ENCODE measurements around the gene KANK2.

- no peak for TF ChIP-seq CTCF (IDR thresholded peaks at IDR 0.05)
- TF ChIP-seq POLR2AphosphoS5 (IDR thresholded peaks at IDR 0.05; ENCODE audit: insufficient read depth in 1 of 2, low read depth in 1 of 2), result no peak
These were observed 7.6 kb upstream of the KANK2 start for GRCh38 chr19:11204943-11205349.
